H9 (cell line): ENCODE measurements around the gene TGM3. TPM values are rescaled to one million over a fixed set of nuclear protein-coding genes. Genes with fewer than 3 reads are reported as not detected.

Experiments
- DNase-seq: peaks from one replicate; pipeline ENCODE4 v3.0.0-alpha.2; 2017
- H2AFZ ChIP-seq: one replicate; pipeline ENCODE4 v1.6.1; 2013; ENCODE audit warnings: mild to moderate bottlenecking, low read length, control low read depth, moderate library complexity
- H2AK5ac ChIP-seq: 2 replicates; pipeline ENCODE4 v1.6.1; 2013; ENCODE audit warnings: low read length, control low read depth, mixed read lengths; ENCODE audit not compliant: insufficient read length
- H2BK120ac ChIP-seq: one replicate; pipeline ENCODE4 v1.6.1; 2013; ENCODE audit warnings: low read depth, mild to moderate bottlenecking, low read length, control low read depth, inconsistent platforms; ENCODE audit not compliant: poor library complexity, severe bottlenecking
- H2BK12ac ChIP-seq: 2 replicates; pipeline ENCODE4 v1.6.1; 2013; ENCODE audit warnings: low read length, control low read depth, mixed read lengths, low read depth; ENCODE audit not compliant: insufficient read length
- H2BK15ac ChIP-seq: 2 replicates; pipeline ENCODE4 v1.6.1; 2013; ENCODE audit warnings: low read depth, low read length, control low read depth
- H2BK20ac ChIP-seq: one replicate; pipeline ENCODE4 v1.6.1; 2013; ENCODE audit warnings: low read depth, mild to moderate bottlenecking, low read length, control low read depth, inconsistent platforms; ENCODE audit not compliant: poor library complexity, severe bottlenecking
- H2BK5ac ChIP-seq: 2 replicates; pipeline ENCODE4 v1.6.1; 2013; ENCODE audit warnings: low read length, control low read depth, mixed read lengths; ENCODE audit not compliant: insufficient read length
- H3K14ac ChIP-seq: 2 replicates; pipeline ENCODE4 v1.6.1; 2013; ENCODE audit warnings: low read length, control low read depth; ENCODE audit not compliant: insufficient read depth
- H3K18ac ChIP-seq: 2 replicates; pipeline ENCODE4 v1.6.1; 2013; ENCODE audit warnings: low read depth, mild to moderate bottlenecking, mixed read lengths, low read length, control low read depth; ENCODE audit not compliant: insufficient read length
- H3K23ac ChIP-seq: 2 replicates; pipeline ENCODE4 v1.6.1; 2013; ENCODE audit warnings: low read length, control low read depth, mixed read lengths, low read depth; ENCODE audit not compliant: insufficient read length
- H3K23me2 ChIP-seq: 2 replicates; pipeline ENCODE4 v1.6.1; 2013; ENCODE audit warnings: low read depth, mild to moderate bottlenecking, mixed read lengths, low read length, control low read depth; ENCODE audit not compliant: insufficient read length, poor library complexity, severe bottlenecking
- H3K27ac ChIP-seq: 2 replicates; pipeline ENCODE4 v1.5.1; 2013; ENCODE audit warnings: low read length, control low read depth, mixed read lengths, low read depth; ENCODE audit not compliant: insufficient read length
- H3K27me3 ChIP-seq: 2 replicates; pipeline ENCODE4 v1.6.1; 2013; ENCODE audit warnings: low read length, control low read depth, inconsistent platforms; ENCODE audit not compliant: insufficient read depth
- H3K4ac ChIP-seq: 2 replicates; pipeline ENCODE4 v1.6.1; 2013; ENCODE audit warnings: low read depth, mild to moderate bottlenecking, control low read depth, inconsistent platforms, low read length, moderate library complexity
- H3K4me1 ChIP-seq: 2 replicates; pipeline ENCODE4 v1.6.1; 2013; ENCODE audit warnings: low read length, control low read depth, inconsistent platforms; ENCODE audit not compliant: insufficient read depth
- H3K4me2 ChIP-seq: 2 replicates; pipeline ENCODE4 v1.6.1; 2013; ENCODE audit warnings: low read length, control low read depth, mixed read lengths; ENCODE audit not compliant: insufficient read length, insufficient read depth
- H3K56ac ChIP-seq: 2 replicates; pipeline ENCODE4 v1.6.1; 2013; ENCODE audit warnings: low read depth, mild to moderate bottlenecking, mixed read lengths, low read length, control low read depth; ENCODE audit not compliant: insufficient read length
- H3K79me1 ChIP-seq: 2 replicates; pipeline ENCODE4 v1.6.1; 2013; ENCODE audit warnings: low read depth, mild to moderate bottlenecking, moderate library complexity, low read length, control low read depth, inconsistent platforms; ENCODE audit not compliant: insufficient read depth, poor library complexity, severe bottlenecking
- H3K79me2 ChIP-seq: 2 replicates; pipeline ENCODE4 v1.6.1; 2013; ENCODE audit warnings: low read length, control low read depth, inconsistent platforms; ENCODE audit not compliant: insufficient read depth
- H3K9ac ChIP-seq: 2 replicates; pipeline ENCODE4 v1.6.1; 2013; ENCODE audit warnings: low read length, control low read depth, mixed read lengths; ENCODE audit not compliant: insufficient read length; ENCODE audit errors: extremely low read depth
- H3K9me3 ChIP-seq: one replicate; pipeline ENCODE4 v1.6.1; 2013; ENCODE audit warnings: low read depth, low read length, inconsistent platforms; ENCODE audit not compliant: control insufficient read depth
- H3T11ph ChIP-seq: one replicate; pipeline ENCODE4 v1.6.1; 2013; ENCODE audit warnings: mild to moderate bottlenecking, low read length, control low read depth, inconsistent platforms
- H4K20me1 ChIP-seq: one replicate; pipeline ENCODE4 v1.6.1; 2013; ENCODE audit not compliant: control insufficient read depth, insufficient read length, insufficient read depth
- H4K5ac ChIP-seq: 2 replicates; pipeline ENCODE4 v1.6.1; 2013; ENCODE audit warnings: low read depth, mild to moderate bottlenecking, mixed read lengths, low read length, control low read depth; ENCODE audit not compliant: insufficient read length
- H4K8ac ChIP-seq: replicated peaks from 2 replicates; pipeline ENCODE4 v1.6.1; 2013; ENCODE audit warnings: low read length, control low read depth, mixed read lengths, low read depth; ENCODE audit not compliant: insufficient read length
- H4K91ac ChIP-seq: 2 replicates; pipeline ENCODE4 v1.6.1; 2013; ENCODE audit warnings: low read depth, mild to moderate bottlenecking, moderate library complexity, mixed read lengths, low read length, control low read depth; ENCODE audit not compliant: insufficient read length
- H3K27ac Mint-ChIP-seq, 3 experiments: 2 replicates in 2 of 3; 3 replicates in 1 of 3; pipeline ENCODE4 v1.8.0; 2020 to 2021; ENCODE audit warnings: mixed read lengths in 3 of 3, mild to moderate bottlenecking in 1 of 3, moderate library complexity in 1 of 3
- H3K27me3 Mint-ChIP-seq: 2 replicates; pipeline ENCODE4 v1.8.0; 2021; ENCODE audit warnings: low read depth, mild to moderate bottlenecking, moderate library complexity, mixed read lengths
- H3K36me3 Mint-ChIP-seq, 3 experiments: 2 replicates in 2 of 3; 3 replicates in 1 of 3; pipeline ENCODE4 v1.8.0; 2020 to 2021; ENCODE audit warnings: low read depth in 3 of 3, mixed read lengths in 3 of 3; ENCODE audit not compliant: insufficient read depth in 1 of 3
- H3K4me1 Mint-ChIP-seq, 2 experiments: 2 replicates each; pipeline ENCODE4 v1.8.0; 2020; ENCODE audit warnings: mixed read lengths in 2 of 2
- H3K4me3 Mint-ChIP-seq, 2 experiments: 2 replicates in 1 of 2; 3 replicates in 1 of 2; pipeline ENCODE4 v1.8.0; 2020 to 2021; ENCODE audit warnings: mild to moderate bottlenecking in 2 of 2, mixed read lengths in 2 of 2, moderate library complexity in 1 of 2
- H3K9me3 Mint-ChIP-seq, 2 experiments: 2 replicates in 1 of 2; 3 replicates in 1 of 2; pipeline ENCODE4 v1.8.0; 2020; ENCODE audit warnings: mild to moderate bottlenecking in 2 of 2, mixed read lengths in 2 of 2, moderate library complexity in 1 of 2
- WGBS: extraction: QIAGEN DNeasy Blood & Tissue Kit; methylation state at CpG from one replicate; pipeline ENCODE4 v1.1.7; 2013; ENCODE audit warnings: missing lambda C conversion rate, low lambda C conversion rate, mixed read lengths; ENCODE audit not compliant: insufficient read length; ENCODE audit errors: extremely low coverage; 5-methylcytosine and 5-hydroxymethylcytosine counted together
- total RNA-seq: library from RNA; stranded (reverse); gene quantifications from 2 replicates; pipeline ENCODE4 v1.2.1, GENCODE V29; 2021
- TF ChIP-seq, protein P1 (sequence below): fragments of 200-600 bp; sonication (generic); conservative IDR thresholded peaks from 3 replicates; pipeline ENCODE4 v1.8.0; 2021; ENCODE audit warnings: antibody characterized with exemption, mild to moderate bottlenecking

TGM3 gene
- total RNA-seq, 1 experiment from 2014 or later = not detected

DNA sequence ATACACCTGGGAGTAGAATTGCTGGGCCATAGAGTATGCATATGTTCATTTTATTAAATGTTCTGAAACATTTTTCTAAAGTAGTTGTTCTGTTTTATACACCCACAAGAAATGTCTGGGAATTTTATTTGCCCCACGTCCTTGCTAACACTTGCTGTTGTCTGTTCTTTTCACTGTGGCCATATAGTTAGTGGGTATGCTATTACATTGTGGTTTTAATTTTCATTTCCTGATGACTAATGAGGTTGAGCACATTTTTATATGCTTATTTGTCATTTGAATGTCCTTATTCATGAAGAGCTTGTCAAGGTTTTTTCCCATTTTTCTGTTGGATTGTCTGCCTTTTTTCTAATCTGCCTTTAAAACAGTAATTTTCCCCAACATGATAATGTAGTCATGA is 41.5 kb upstream of the TGM3 start:
- Histone ChIP-seq H3K9ac (no peak overlapping the region), H4K20me1 (no peaks in the 10 kb centered on the region), H3K79me2 (no peaks in the 10 kb centered on the region), H2BK15ac (no peak overlapping the region), H2BK120ac (no peak overlapping the region), H2BK5ac (no peak overlapping the region), H3K23ac (no peak overlapping the region), H3T11ph (no peak overlapping the region), H3K27me3 (no peaks in the 10 kb centered on the region), H3K23me2 (no peaks in the 10 kb centered on the region), H4K91ac (no peak overlapping the region), H3K14ac (no peak overlapping the region), H3K9me3 (no peaks in the 10 kb centered on the region), H3K4ac (no peak overlapping the region), H3K27ac (no peak overlapping the region), H3K56ac (no peak overlapping the region), H4K5ac (no peak overlapping the region), H2AFZ (no peak overlapping the region), H4K8ac (no peak overlapping the region), H3K79me1 (no peaks in the 10 kb centered on the region), H2BK12ac (no peak overlapping the region), H3K18ac (no peak overlapping the region), H2BK20ac (no peak overlapping the region), H2AK5ac (no peak overlapping the region), H3K4me1 (no peaks in the 10 kb centered on the region; the same call in 1 of the 2 replicates), H3K4me2 (no peak overlapping the region)
- peaks cover 9 to 13% of the 10 kb centered on the region in 2 experiments for H3K4me1 Mint-ChIP-seq
- H3K36me3 Mint-ChIP-seq = no peaks in the 10 kb centered on the region; a peak in 1 of 7 replicates
- TF ChIP-seq, protein P1, sequence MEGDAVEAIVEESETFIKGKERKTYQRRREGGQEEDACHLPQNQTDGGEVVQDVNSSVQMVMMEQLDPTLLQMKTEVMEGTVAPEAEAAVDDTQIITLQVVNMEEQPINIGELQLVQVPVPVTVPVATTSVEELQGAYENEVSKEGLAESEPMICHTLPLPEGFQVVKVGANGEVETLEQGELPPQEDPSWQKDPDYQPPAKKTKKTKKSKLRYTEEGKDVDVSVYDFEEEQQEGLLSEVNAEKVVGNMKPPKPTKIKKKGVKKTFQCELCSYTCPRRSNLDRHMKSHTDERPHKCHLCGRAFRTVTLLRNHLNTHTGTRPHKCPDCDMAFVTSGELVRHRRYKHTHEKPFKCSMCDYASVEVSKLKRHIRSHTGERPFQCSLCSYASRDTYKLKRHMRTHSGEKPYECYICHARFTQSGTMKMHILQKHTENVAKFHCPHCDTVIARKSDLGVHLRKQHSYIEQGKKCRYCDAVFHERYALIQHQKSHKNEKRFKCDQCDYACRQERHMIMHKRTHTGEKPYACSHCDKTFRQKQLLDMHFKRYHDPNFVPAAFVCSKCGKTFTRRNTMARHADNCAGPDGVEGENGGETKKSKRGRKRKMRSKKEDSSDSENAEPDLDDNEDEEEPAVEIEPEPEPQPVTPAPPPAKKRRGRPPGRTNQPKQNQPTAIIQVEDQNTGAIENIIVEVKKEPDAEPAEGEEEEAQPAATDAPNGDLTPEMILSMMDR = no peak
- no peaks in the 10 kb centered on the region; a peak in 1 of 5 replicates for H3K9me3 Mint-ChIP-seq
- H3K4me3 Mint-ChIP-seq = no peak overlapping the region
- no peak overlapping the region for H3K27ac Mint-ChIP-seq
- H3K27me3 Mint-ChIP-seq = peaks cover 2% of the 10 kb centered on the region
- no CpG with 5 or more reads among the region's 1 CpG for WGBS
- no peak for DNase-seq
